Activated naive CD4-positive, alpha-beta T cell treated with anti-CD3 and anti-CD28 coated beads for 36 hours (primary cell): Measurements from ENCODE around the gene DRG2. TPM values are rescaled to one million over a fixed set of nuclear protein-coding genes. Genes with fewer than 3 reads are reported as not detected.

ENCODE experiments used
- CTCF ChIA-PET: fragments of 350-600 bp; sonication (Branson Sonifier 250); formaldehyde crosslinking; loops from one replicate; lab custom pipeline; 2021; ENCODE audit warnings: antibody characterized with exemption; lab: Charles Lee
- DNase-seq: peaks from one replicate; pipeline ENCODE4 v3.0.0-alpha.2; 2020
- H3K27ac Mint-ChIP-seq: one replicate; pipeline ENCODE4 v1.8.0; 2021; ENCODE audit warnings: mild to moderate bottlenecking, mixed read lengths
- H3K27me3 Mint-ChIP-seq: one replicate; pipeline ENCODE4 v1.8.0; 2021; ENCODE audit warnings: low read depth, mixed read lengths
- H3K36me3 Mint-ChIP-seq: one replicate; pipeline ENCODE4 v1.8.0; 2021; ENCODE audit warnings: low read depth, mixed read lengths
- H3K4me1 Mint-ChIP-seq: one replicate; pipeline ENCODE4 v1.8.0; 2021; ENCODE audit warnings: low read depth, mixed read lengths
- H3K4me3 Mint-ChIP-seq: one replicate; pipeline ENCODE4 v1.8.0; 2021; ENCODE audit warnings: mild to moderate bottlenecking, moderate library complexity, mixed read lengths
- H3K9me3 Mint-ChIP-seq: one replicate; pipeline ENCODE4 v1.8.0; 2021; ENCODE audit warnings: mixed read lengths
- intact Hi-C: fragments of 100-400 bp; cut with micrococcal nuclease; formaldehyde crosslinking; loops from one replicate; pipeline ENCODE4 v1.15.1; 2023
- total RNA-seq, 2 experiments: library from RNA; stranded (reverse); gene quantifications; one replicate each; pipeline ENCODE4 v1.2.3, GENCODE V29; 2021

DRG2 gene
- total RNA-seq, 2 experiments from 2014 or later: 38.4 to 38.7 TPM

- no peaks in the 10 kb centered on the region for H3K27me3 Mint-ChIP-seq
- H3K36me3 Mint-ChIP-seq: no peaks in the 10 kb centered on the region
These were observed 68.6 kb downstream of the DRG2 start for GRCh38 chr17:18156171-18156975.

GRCh38 chr17:18156976-18157280 lies 69.2 kb downstream of the DRG2 start:
- DNase-seq: no peak
- H3K36me3 Mint-ChIP-seq: no peaks in the 10 kb centered on the region
- H3K9me3 Mint-ChIP-seq: no peaks in the 10 kb centered on the region
- H3K4me3 Mint-ChIP-seq: no peak overlapping the region
- no peaks in the 10 kb centered on the region for H3K27me3 Mint-ChIP-seq
- H3K27ac Mint-ChIP-seq: no peak overlapping the region
- CTCF ChIA-PET: no interaction called here
- H3K4me1 Mint-ChIP-seq: peaks cover 14% of the 10 kb centered on the region
- intact Hi-C loops: no loop called here

More at GRCh38 chr17:18156171-18156975, 68.6 kb downstream of the DRG2 start:
- H3K9me3 Mint-ChIP-seq: no peaks in the 10 kb centered on the region
- H3K4me3 Mint-ChIP-seq: no peak overlapping the region
- peaks cover 14% of the 10 kb centered on the region for H3K4me1 Mint-ChIP-seq
- CTCF ChIA-PET: interaction anchor here (1.3 kb wide), 1 partner anchor 43 kb away, joined by 3 read pairs; no protein-coding TSS in a partner anchor
- DNase-seq: no peak
- intact Hi-C loops: no loop called here
- H3K27ac Mint-ChIP-seq: no peak overlapping the region

Other genes starting within 250 kb of the DRG2 start
- 1 to 10 TPM; 9.8 to 9.9 TPM for gene TOM1L2, start 115.5 kb upstream of the DRG2 start, total RNA-seq
- gene DRC3, start 115.1 kb upstream of the DRG2 start, total RNA-seq: under 1 TPM; 0.40 to 0.64 TPM
- 10 to 100 TPM; 24.7 to 25.7 TPM for gene ATPAF2, start 48.8 kb upstream of the DRG2 start, total RNA-seq
- 1 to 10 TPM; 5.2 to 6.0 TPM for gene GID4, start 48.5 kb upstream of the DRG2 start, total RNA-seq
- under 1 TPM; 0.31 to 0.40 TPM for gene MYO15A, start 20.8 kb downstream of the DRG2 start, total RNA-seq
- gene ALKBH5, start 95.9 kb downstream of the DRG2 start, total RNA-seq: 10 to 100 TPM; 83.4 to 86.7 TPM
- 10 to 100 TPM; 14.8 to 15.0 TPM for gene LLGL1, start 137.7 kb downstream of the DRG2 start, total RNA-seq
- 100 to 1,000 TPM; 326 to 328 TPM for gene FLII, start 170.8 kb downstream of the DRG2 start, total RNA-seq
- 1 to 10 TPM; 6.0 to 7.1 TPM for gene MIEF2, start 172.7 kb downstream of the DRG2 start, total RNA-seq
- 10 to 100 TPM; 59.0 to 59.5 TPM for gene TOP3A, start 227.0 kb downstream of the DRG2 start, total RNA-seq
- 1 to 10 TPM; 8.5 to 8.8 TPM for gene SMCR8, start 227.3 kb downstream of the DRG2 start, total RNA-seq